Gastroesophageal sphincter (tissue), 3 donors: Measurements from ENCODE around the gene ELOVL4.

Experiments used
- EP300 ChIP-seq: sonication (generic); formaldehyde crosslinking; IDR thresholded peaks from one replicate; pipeline ENCODE4 v1.6.1; 2017; ENCODE audit warnings: antibody characterized with exemption, mild to moderate bottlenecking
- POLR2A ChIP-seq, 2 donors: fragments of 450-650 bp; IDR thresholded peaks; one replicate each; pipeline ENCODE4 v1.6.1; 2017; ENCODE audit warnings: antibody characterized with exemption in 2 of 2, mild to moderate bottlenecking in 2 of 2, moderate library complexity in 1 of 2
- POLR2AphosphoS5 ChIP-seq: sonication (generic); formaldehyde crosslinking; IDR thresholded peaks from one replicate; pipeline ENCODE4 v1.6.1; 2017; ENCODE audit warnings: antibody characterized with exemption
- TF ChIP-seq, protein P1 (sequence below), 4 experiments: fragments of 200-600 bp in 2 of 4; fragments of 450-650 bp in 2 of 4; sonication (generic) in 1 of 4; IDR thresholded peaks; one replicate each; pipeline ENCODE4 v1.5.1; 2017 to 2019; ENCODE audit warnings: antibody characterized with exemption in 4 of 4, mild to moderate bottlenecking in 2 of 4, moderate library complexity in 2 of 4

DNA sequence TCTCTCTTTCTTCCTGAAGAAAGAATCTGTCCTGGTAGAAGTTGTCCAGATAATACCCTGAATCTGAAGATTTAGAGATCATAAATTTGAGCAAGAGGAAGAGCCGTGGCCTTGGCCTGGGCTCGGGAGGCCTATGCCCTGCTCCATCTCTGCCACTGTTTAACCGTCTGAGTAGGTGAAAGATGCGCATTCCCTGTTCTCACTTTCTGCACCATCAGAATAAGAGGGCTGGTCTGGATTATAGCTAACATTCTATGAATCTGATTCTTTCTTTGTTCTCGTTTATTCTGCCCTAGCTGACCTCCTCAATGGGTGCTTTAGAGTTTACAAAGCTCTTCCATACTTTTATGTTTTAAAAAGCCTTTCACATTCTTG is 51.3 kb downstream of the ELOVL4 start:
- TF ChIP-seq, protein P1, sequence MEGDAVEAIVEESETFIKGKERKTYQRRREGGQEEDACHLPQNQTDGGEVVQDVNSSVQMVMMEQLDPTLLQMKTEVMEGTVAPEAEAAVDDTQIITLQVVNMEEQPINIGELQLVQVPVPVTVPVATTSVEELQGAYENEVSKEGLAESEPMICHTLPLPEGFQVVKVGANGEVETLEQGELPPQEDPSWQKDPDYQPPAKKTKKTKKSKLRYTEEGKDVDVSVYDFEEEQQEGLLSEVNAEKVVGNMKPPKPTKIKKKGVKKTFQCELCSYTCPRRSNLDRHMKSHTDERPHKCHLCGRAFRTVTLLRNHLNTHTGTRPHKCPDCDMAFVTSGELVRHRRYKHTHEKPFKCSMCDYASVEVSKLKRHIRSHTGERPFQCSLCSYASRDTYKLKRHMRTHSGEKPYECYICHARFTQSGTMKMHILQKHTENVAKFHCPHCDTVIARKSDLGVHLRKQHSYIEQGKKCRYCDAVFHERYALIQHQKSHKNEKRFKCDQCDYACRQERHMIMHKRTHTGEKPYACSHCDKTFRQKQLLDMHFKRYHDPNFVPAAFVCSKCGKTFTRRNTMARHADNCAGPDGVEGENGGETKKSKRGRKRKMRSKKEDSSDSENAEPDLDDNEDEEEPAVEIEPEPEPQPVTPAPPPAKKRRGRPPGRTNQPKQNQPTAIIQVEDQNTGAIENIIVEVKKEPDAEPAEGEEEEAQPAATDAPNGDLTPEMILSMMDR (IDR thresholded peaks at IDR 0.05), result no peak
- TF ChIP-seq POLR2A (IDR thresholded peaks at IDR 0.05) (no peak), POLR2AphosphoS5 (no peak), EP300 (no peak)
